NCI-H1092 (cell line): ENCODE results near the gene DYNLT1.

Experiments
- DNase-seq: peaks from one replicate; lab custom pipeline; 2025; lab: John Stamatoyannopoulos, UW

DYNLT1 gene

GRCh38 chr6:158597565-158597964 is 47.0 kb downstream of the DYNLT1 start:
- no peak for DNase-seq

GRCh38 chr6:158596861-158597260 is 47.7 kb downstream of the DYNLT1 start:
- no peak for DNase-seq

GRCh38 chr6:158595223-158595622 is 49.3 kb downstream of the DYNLT1 start:
- no peak for DNase-seq

- DNase-seq, result no peak
Observed at GRCh38 chr6:158593670-158594069, 50.9 kb downstream of the DYNLT1 start.

- DNase-seq, result no peak
Observed at GRCh38 chr6:158591810-158592209, 52.7 kb downstream of the DYNLT1 start.

- DNase-seq, result no peak
Observed at GRCh38 chr6:158591134-158591809, 53.3 kb downstream of the DYNLT1 start.

- DNase-seq, result no peak
Observed at GRCh38 chr6:158589366-158589765, 55.2 kb downstream of the DYNLT1 start.

- DNase-seq, result no peak
Observed at GRCh38 chr6:158586652-158587051, 57.9 kb downstream of the DYNLT1 start.
